ENCODE measurements around the gene APBB1. TPM values are rescaled to one million over a fixed set of nuclear protein-coding genes. Genes with fewer than 3 reads are reported as not detected.

The APBB1 gene
- total RNA-seq, 1 experiment from 2014 or later, result 34.8 TPM

GRCh38 chr11:6402061-6402470, 16.8 kb downstream of the APBB1 start:
- no peak overlapping the region for H3K4ac ChIP-seq (ENCODE audit: low read depth, low read length)
- peaks cover 0 to 10% (median 8%) of the 10 kb centered on the region in 3 experiments; a peak in 2 of 7 replicates for H3K36me3 Mint-ChIP-seq (ENCODE audit: insufficient read depth in 1 of 3, low read depth in 3 of 3)
- no peak overlapping the region for H3T11ph ChIP-seq (ENCODE audit: low read length)
- H3K9me3 Mint-ChIP-seq, result no peaks in the 10 kb centered on the region
- H3K4me3 Mint-ChIP-seq, result no peak overlapping the region
- no peak overlapping the region for H2BK120ac ChIP-seq (ENCODE audit: low read depth, low read length, poor library complexity, severe bottlenecking)
- no peak overlapping the region for H2BK15ac ChIP-seq (ENCODE audit: low read depth, low read length)
- no peak overlapping the region for H4K8ac ChIP-seq (replicated peaks; ENCODE audit: insufficient read length, low read depth, low read length)
- H2BK20ac ChIP-seq (ENCODE audit: low read depth, low read length, poor library complexity, severe bottlenecking), result no peak overlapping the region
- no peaks in the 10 kb centered on the region for H3K9me3 ChIP-seq (ENCODE audit: control insufficient read depth, low read depth, low read length)
- H3K4me2 ChIP-seq (ENCODE audit: insufficient read depth, insufficient read length, low read length), result no peak overlapping the region
- no peak overlapping the region for H4K91ac ChIP-seq (ENCODE audit: insufficient read length, low read depth, low read length)
- no peaks in the 10 kb centered on the region for H3K27me3 ChIP-seq (ENCODE audit: insufficient read depth, low read length)
- no peak overlapping the region for H3K27ac ChIP-seq (ENCODE audit: insufficient read length, low read depth, low read length)
- H3K4me1 ChIP-seq (ENCODE audit: insufficient read depth, low read length), result no peaks in the 10 kb centered on the region
- no peak overlapping the region for H2AFZ ChIP-seq (ENCODE audit: low read length)
- H2BK12ac ChIP-seq (ENCODE audit: insufficient read length, low read depth, low read length), result no peak overlapping the region
- H3K4me1 Mint-ChIP-seq, result peaks cover 7 to 23% of the 10 kb centered on the region in 2 experiments
- DNase-seq, result no peak
- TF ChIP-seq CTCF (conservative IDR thresholded peaks at IDR 0.05), result no peak
- no peak overlapping the region for H2BK5ac ChIP-seq (ENCODE audit: insufficient read length, low read length)
- H3K27me3 Mint-ChIP-seq (ENCODE audit: low read depth), result no peaks in the 10 kb centered on the region
- WGBS (ENCODE audit: extremely low coverage, insufficient read length, low lambda C conversion rate), result no CpG with 5 or more reads among the region's 12 CpGs
- H3K18ac ChIP-seq (ENCODE audit: insufficient read length, low read depth, low read length), result no peak overlapping the region
- no peaks in the 10 kb centered on the region for H3K79me1 ChIP-seq (ENCODE audit: insufficient read depth, low read depth, low read length, poor library complexity, severe bottlenecking)
- no peaks in the 10 kb centered on the region for H4K20me1 ChIP-seq (ENCODE audit: control insufficient read depth, insufficient read depth, insufficient read length)
- no peak overlapping the region for H3K9ac ChIP-seq (ENCODE audit: extremely low read depth, insufficient read length, low read length)
- no peaks in the 10 kb centered on the region for H3K79me2 ChIP-seq (ENCODE audit: insufficient read depth, low read length)
- H3K23me2 ChIP-seq (ENCODE audit: insufficient read length, low read depth, low read length, poor library complexity, severe bottlenecking), result no peaks in the 10 kb centered on the region
- H3K14ac ChIP-seq (ENCODE audit: insufficient read depth, low read length), result no peak overlapping the region
- no peak overlapping the region for H3K23ac ChIP-seq (ENCODE audit: insufficient read length, low read depth, low read length)
- H3K56ac ChIP-seq (ENCODE audit: insufficient read length, low read depth, low read length), result no peak overlapping the region
- H4K5ac ChIP-seq (ENCODE audit: insufficient read length, low read depth, low read length), result no peak overlapping the region
- no peak overlapping the region for H3K27ac Mint-ChIP-seq
- H2AK5ac ChIP-seq (ENCODE audit: insufficient read length, low read length), result no peak overlapping the region

Data from H9 (cell line).